ENCODE measurements around the gene FAM53A.

- TF ChIP-seq GATA3 (IDR thresholded peaks at IDR 0.05; ENCODE audit: low read depth, low read length) (no peak), GATA2 (IDR thresholded peaks at IDR 0.05; ENCODE audit: low read depth, low read length) (no peak)
Measured at GRCh38 chr4:1629699-1630083, 54.4 kb downstream of the FAM53A start.
